ENCODE data around the gene SORBS1.

DNA sequence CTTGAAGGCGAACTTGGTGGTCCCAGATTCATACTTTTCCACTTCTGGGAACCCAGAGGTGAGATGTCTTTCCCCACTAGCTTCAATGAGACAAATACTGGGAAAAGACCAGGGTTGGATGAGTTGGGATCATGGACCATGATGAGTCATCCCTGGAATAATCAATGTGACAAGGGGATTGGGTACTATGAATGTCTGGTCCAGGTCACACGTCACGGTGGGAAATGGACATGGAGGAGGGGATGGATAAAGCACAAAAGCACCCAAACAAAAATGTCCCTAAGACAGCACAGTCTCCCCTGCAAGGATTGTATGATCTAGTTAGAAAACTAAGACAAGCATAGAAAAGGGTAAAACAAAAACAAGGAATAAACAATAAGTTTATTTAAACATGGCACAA, 12.4 kb upstream of the SORBS1 start:
- TF ChIP-seq EZH2 (conservative IDR thresholded peaks at IDR 0.05; ENCODE audit: low read depth, low read length) (no peak), MED8 (CRISPR knock-in tag; IDR thresholded peaks at IDR 0.05; ENCODE audit: insufficient replicate concordance) (no peak), ZC3H4 (CRISPR knock-in tag; IDR thresholded peaks at IDR 0.05; ENCODE audit: borderline replicate concordance) (no peak), GFI1 (CRISPR knock-in tag; IDR thresholded peaks at IDR 0.05; ENCODE audit: borderline replicate concordance) (no peak), NFE2L1 (CRISPR knock-in tag; IDR thresholded peaks at IDR 0.05; ENCODE audit: borderline replicate concordance) (no peak)
- TF ChIP-seq, protein P1, sequence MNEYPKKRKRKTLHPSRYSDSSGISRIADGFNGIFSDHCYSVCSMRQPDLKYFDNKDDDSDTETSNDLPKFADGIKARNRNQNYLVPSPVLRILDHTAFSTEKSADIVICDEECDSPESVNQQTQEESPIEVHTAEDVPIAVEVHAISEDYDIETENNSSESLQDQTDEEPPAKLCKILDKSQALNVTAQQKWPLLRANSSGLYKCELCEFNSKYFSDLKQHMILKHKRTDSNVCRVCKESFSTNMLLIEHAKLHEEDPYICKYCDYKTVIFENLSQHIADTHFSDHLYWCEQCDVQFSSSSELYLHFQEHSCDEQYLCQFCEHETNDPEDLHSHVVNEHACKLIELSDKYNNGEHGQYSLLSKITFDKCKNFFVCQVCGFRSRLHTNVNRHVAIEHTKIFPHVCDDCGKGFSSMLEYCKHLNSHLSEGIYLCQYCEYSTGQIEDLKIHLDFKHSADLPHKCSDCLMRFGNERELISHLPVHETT (CRISPR knock-in tag; conservative IDR thresholded peaks at IDR 0.05) = no peak
- TF ChIP-seq, protein P2, sequence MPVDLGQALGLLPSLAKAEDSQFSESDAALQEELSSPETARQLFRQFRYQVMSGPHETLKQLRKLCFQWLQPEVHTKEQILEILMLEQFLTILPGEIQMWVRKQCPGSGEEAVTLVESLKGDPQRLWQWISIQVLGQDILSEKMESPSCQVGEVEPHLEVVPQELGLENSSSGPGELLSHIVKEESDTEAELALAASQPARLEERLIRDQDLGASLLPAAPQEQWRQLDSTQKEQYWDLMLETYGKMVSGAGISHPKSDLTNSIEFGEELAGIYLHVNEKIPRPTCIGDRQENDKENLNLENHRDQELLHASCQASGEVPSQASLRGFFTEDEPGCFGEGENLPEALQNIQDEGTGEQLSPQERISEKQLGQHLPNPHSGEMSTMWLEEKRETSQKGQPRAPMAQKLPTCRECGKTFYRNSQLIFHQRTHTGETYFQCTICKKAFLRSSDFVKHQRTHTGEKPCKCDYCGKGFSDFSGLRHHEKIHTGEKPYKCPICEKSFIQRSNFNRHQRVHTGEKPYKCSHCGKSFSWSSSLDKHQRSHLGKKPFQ (CRISPR knock-in tag; IDR thresholded peaks at IDR 0.05; ENCODE audit: insufficient replicate concordance) = no peak
- TF ChIP-seq, protein P3, sequence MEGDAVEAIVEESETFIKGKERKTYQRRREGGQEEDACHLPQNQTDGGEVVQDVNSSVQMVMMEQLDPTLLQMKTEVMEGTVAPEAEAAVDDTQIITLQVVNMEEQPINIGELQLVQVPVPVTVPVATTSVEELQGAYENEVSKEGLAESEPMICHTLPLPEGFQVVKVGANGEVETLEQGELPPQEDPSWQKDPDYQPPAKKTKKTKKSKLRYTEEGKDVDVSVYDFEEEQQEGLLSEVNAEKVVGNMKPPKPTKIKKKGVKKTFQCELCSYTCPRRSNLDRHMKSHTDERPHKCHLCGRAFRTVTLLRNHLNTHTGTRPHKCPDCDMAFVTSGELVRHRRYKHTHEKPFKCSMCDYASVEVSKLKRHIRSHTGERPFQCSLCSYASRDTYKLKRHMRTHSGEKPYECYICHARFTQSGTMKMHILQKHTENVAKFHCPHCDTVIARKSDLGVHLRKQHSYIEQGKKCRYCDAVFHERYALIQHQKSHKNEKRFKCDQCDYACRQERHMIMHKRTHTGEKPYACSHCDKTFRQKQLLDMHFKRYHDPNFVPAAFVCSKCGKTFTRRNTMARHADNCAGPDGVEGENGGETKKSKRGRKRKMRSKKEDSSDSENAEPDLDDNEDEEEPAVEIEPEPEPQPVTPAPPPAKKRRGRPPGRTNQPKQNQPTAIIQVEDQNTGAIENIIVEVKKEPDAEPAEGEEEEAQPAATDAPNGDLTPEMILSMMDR (CRISPR knock-in tag; IDR thresholded peaks at IDR 0.05) = no peak
